Measurements from ENCODE around the gene HNRNPH1.

DNA sequence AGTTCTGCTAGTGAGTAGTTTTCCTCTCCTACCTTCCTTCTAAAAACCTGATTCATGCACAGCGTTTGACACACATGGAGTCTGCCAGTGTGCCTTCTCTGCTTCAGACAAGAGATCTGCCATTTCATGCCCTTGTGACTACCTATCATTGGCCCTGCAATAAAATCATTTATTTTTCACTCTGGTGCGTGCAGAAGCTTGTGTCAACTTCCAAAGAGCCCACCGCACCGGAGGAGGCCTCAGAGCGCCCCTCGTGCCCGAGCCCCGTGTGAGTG, 13.7 kb downstream of the HNRNPH1 start:
- TF ChIP-seq POLR2AphosphoS5 (IDR thresholded peaks at IDR 0.05; ENCODE audit: low read depth, low read length) (no peak), TAF1 (IDR thresholded peaks at IDR 0.05; ENCODE audit: borderline replicate concordance, low read depth, low read length) (no peak), POLR2A (IDR thresholded peaks at IDR 0.05; ENCODE audit: low read depth, low read length) (no peak)
